ENCODE results near the gene OR13J1. TPM values are rescaled to one million over a fixed set of nuclear protein-coding genes. Genes with fewer than 3 reads are reported as not detected.

The OR13J1 gene
- total RNA-seq, 4 donors from 2014 or later: not detected

- TF ChIP-seq CTCF (IDR thresholded peaks at IDR 0.05; ENCODE audit: low read depth): no peak
Measured at GRCh38 chr9:35912791-35913400, 42.7 kb upstream of the OR13J1 start.

GRCh38 chr9:35911690-35912089, 41.5 kb upstream of the OR13J1 start:
- no peak for TF ChIP-seq CTCF (IDR thresholded peaks at IDR 0.05; ENCODE audit: low read depth)

- no peak for TF ChIP-seq CTCF (IDR thresholded peaks at IDR 0.05; ENCODE audit: low read depth)
Measured at GRCh38 chr9:35910613-35911359, 40.6 kb upstream of the OR13J1 start.

GRCh38 chr9:35909687-35910612, 39.7 kb upstream of the OR13J1 start:
- no peak for TF ChIP-seq CTCF (IDR thresholded peaks at IDR 0.05; ENCODE audit: low read depth)

- no peak for TF ChIP-seq CTCF (IDR thresholded peaks at IDR 0.05; ENCODE audit: low read depth)
Measured at GRCh38 chr9:35909274-35909673, 39.1 kb upstream of the OR13J1 start, which contains the start of gene SPAAR. Gene SPAAR, plus strand, starts transcription at chr9:35909490. Its CDS starts 974 bp downstream, at chr9:35910464.

- no peak for TF ChIP-seq CTCF (IDR thresholded peaks at IDR 0.05; ENCODE audit: low read depth)
Measured at GRCh38 chr9:35908504-35909125, 38.4 kb upstream of the OR13J1 start.

Data from subcutaneous adipose tissue (tissue), 4 donors.